NK-92 (cell line): Measurements from ENCODE around the gene AP1G1.

Experiments
- DNase-seq: peaks from one replicate; lab custom pipeline; 2025; ENCODE audit not compliant: unreplicated experiment; lab: John Stamatoyannopoulos, UW

The AP1G1 gene

GRCh38 chr16:71761097-71761496 lies 47.5 kb downstream of the AP1G1 start:
- DNase-seq, result no peak

- DNase-seq, result no peak
Measured at GRCh38 chr16:71758293-71758760, 50.3 kb downstream of the AP1G1 start.

- DNase-seq, result no peak
Measured at GRCh38 chr16:71754652-71755051, 54.0 kb downstream of the AP1G1 start.

GRCh38 chr16:71754108-71754507 lies 54.5 kb downstream of the AP1G1 start:
- DNase-seq, result no peak

- DNase-seq, result no peak
Measured at GRCh38 chr16:71748226-71748625, 60.4 kb downstream of the AP1G1 start.

GRCh38 chr16:71746442-71747046 lies 62.1 kb downstream of the AP1G1 start:
- DNase-seq, result no peak

- DNase-seq, result no peak
Measured at GRCh38 chr16:71738855-71739254, 69.8 kb downstream of the AP1G1 start.

GRCh38 chr16:71737501-71737900 lies 71.1 kb downstream of the AP1G1 start:
- no peak for DNase-seq

- no peak for DNase-seq
Measured at GRCh38 chr16:71734511-71734910, 74.1 kb downstream of the AP1G1 start.

GRCh38 chr16:71732587-71732986 lies 76.0 kb downstream of the AP1G1 start:
- no peak for DNase-seq

GRCh38 chr16:71727551-71728324 lies 80.9 kb downstream of the AP1G1 start:
- no peak for DNase-seq

GRCh38 chr16:71726476-71727315 lies 81.9 kb downstream of the AP1G1 start:
- no peak for DNase-seq

GRCh38 chr16:71724320-71724751 lies 84.3 kb downstream of the AP1G1 start, which contains the start of gene PHLPP2:
Gene PHLPP2, minus strand, starts transcription at chr16:71724701. Its CDS starts 9,906 bp downstream, at chr16:71714795.
- DNase-seq, result no peak

- no peak for DNase-seq
Measured at GRCh38 chr16:71723537-71724319, 84.9 kb downstream of the AP1G1 start.

GRCh38 chr16:71722801-71723536 lies 85.7 kb downstream of the AP1G1 start:
- DNase-seq, result no peak

- no peak for DNase-seq
Measured at GRCh38 chr16:71721066-71721740, 87.4 kb downstream of the AP1G1 start.

GRCh38 chr16:71712501-71712900 lies 96.1 kb downstream of the AP1G1 start:
- no peak for DNase-seq

GRCh38 chr16:71711789-71712188 lies 96.8 kb downstream of the AP1G1 start:
- no peak for DNase-seq

GRCh38 chr16:71709229-71709781 lies 99.3 kb downstream of the AP1G1 start:
- no peak for DNase-seq
